H1 (cell line): ENCODE results near the gene TMEM86B. TPM values are rescaled to one million over a fixed set of nuclear protein-coding genes. Genes with fewer than 3 reads are reported as not detected.

Source experiments
- CTCF ChIA-PET: fragments of 300-600 bp; sonication (Branson Sonifier 250); formaldehyde crosslinking; loops from one replicate; lab custom pipeline; 2021; ENCODE audit not compliant: partially characterized antibody; lab: Charles Lee
- POLR2A ChIA-PET: fragments of 300-600 bp; sonication (Branson Sonifier 250); formaldehyde crosslinking; loops from one replicate; lab custom pipeline; 2021; ENCODE audit warnings: inconsistent platforms; ENCODE audit not compliant: partially characterized antibody; lab: Charles Lee
- DNase-seq, 2 experiments: peaks; one replicate each; pipeline versions ENCODE4 v3.0.0 to v3.0.0-alpha.2; 2010 to 2022; ENCODE audit warnings: low spot score in 2 of 2, low read depth in 1 of 2, mixed read lengths in 1 of 2
- FAIRE-seq: peaks from 2 replicates; lab custom pipeline; 2011; peaks lifted over from hg19 to GRCh38; lab: Jason Lieb, UNC
- H2AFZ ChIP-seq: 2 replicates; pipeline ENCODE4 v1.8.1; 2012; ENCODE audit warnings: low read length, inconsistent platforms
- H2AK5ac ChIP-seq: 2 replicates; pipeline ENCODE4 v1.6.1; 2013; ENCODE audit warnings: low read depth, low read length
- H2BK120ac ChIP-seq: replicated peaks from 2 replicates; pipeline ENCODE3; 2013; ENCODE audit warnings: low read depth, low read length, inconsistent platforms
- H2BK12ac ChIP-seq: 2 replicates; pipeline ENCODE4 v1.6.1; 2013; ENCODE audit warnings: low read depth, low read length
- H2BK15ac ChIP-seq: 2 replicates; pipeline ENCODE4 v1.6.1; 2013; ENCODE audit warnings: low read length
- H2BK20ac ChIP-seq: 2 replicates; pipeline ENCODE4 v1.6.1; 2013; ENCODE audit warnings: low read length
- H2BK5ac ChIP-seq: 2 replicates; pipeline ENCODE4 v1.6.1; 2013; ENCODE audit warnings: low read depth, low read length
- H3K14ac ChIP-seq: 2 replicates; pipeline ENCODE4 v1.6.1; 2013; ENCODE audit warnings: inconsistent platforms; ENCODE audit not compliant: insufficient read length
- H3K18ac ChIP-seq: 2 replicates; pipeline ENCODE4 v1.6.1; 2013; ENCODE audit warnings: low read length; ENCODE audit errors: extremely low read depth
- H3K23ac ChIP-seq: 2 replicates; pipeline ENCODE4 v1.6.1; 2013; ENCODE audit warnings: inconsistent platforms; ENCODE audit not compliant: insufficient read length
- H3K23me2 ChIP-seq: 2 replicates; pipeline ENCODE4 v1.6.1; 2013; ENCODE audit warnings: low read depth, low read length
- H3K27ac ChIP-seq: 2 replicates; pipeline ENCODE4 v1.6.1; 2011; ENCODE audit warnings: low read depth, low read length, inconsistent platforms
- H3K27me3 ChIP-seq, 4 experiments: replicated peaks in 1 of 4; 1 replicate in 1 of 4; 2 replicates in 3 of 4; pipeline versions ENCODE4 v1.6.1 to v1.8.1; 2011 to 2013; ENCODE audit warnings: low read length in 3 of 4, mild to moderate bottlenecking in 3 of 4, inconsistent platforms in 2 of 4, mixed read lengths in 2 of 4, moderate library complexity in 1 of 4; ENCODE audit not compliant: control insufficient read depth in 3 of 4, insufficient read depth in 3 of 4; ENCODE audit errors: extremely low read depth in 1 of 4
- H3K36me3 ChIP-seq, 4 experiments: 2 replicates each; pipeline versions ENCODE4 v1.6.1 to v1.8.1; 2011 to 2013; ENCODE audit warnings: mild to moderate bottlenecking in 4 of 4, low read length in 3 of 4, moderate library complexity in 2 of 4, control low read depth in 1 of 4, inconsistent platforms in 1 of 4; ENCODE audit not compliant: insufficient read depth in 4 of 4, control insufficient read depth in 2 of 4
- H3K4ac ChIP-seq: replicated peaks from 2 replicates; pipeline ENCODE3; 2013; ENCODE audit warnings: low read length, low read depth, mixed read lengths, inconsistent platforms; ENCODE audit not compliant: insufficient read length
- H3K4me1 ChIP-seq, 4 experiments: replicated peaks in 1 of 4; 1 replicate in 1 of 4; 2 replicates in 3 of 4; pipeline versions ENCODE4 v1.6.1 to v1.8.1; 2011 to 2013; ENCODE audit warnings: low read length in 3 of 4, inconsistent platforms in 2 of 4, mixed read lengths in 1 of 4; ENCODE audit not compliant: insufficient read depth in 4 of 4, control insufficient read depth in 3 of 4
- H3K4me2 ChIP-seq, 2 experiments: 2 replicates each; pipeline versions ENCODE4 v1.6.1 to v1.8.1; 2011 to 2013; ENCODE audit warnings: low read depth in 2 of 2, low read length in 2 of 2, control low read depth in 1 of 2, inconsistent platforms in 1 of 2, mild to moderate bottlenecking in 1 of 2; ENCODE audit not compliant: insufficient read depth in 1 of 2
- H3K4me3 ChIP-seq, 4 experiments: fragments of 200-600, 300-600 bp in 1 of 4; sonication (generic), shearing (Covaris generic), sonication (Bioruptor Twin) in 1 of 4; 2 replicates each; pipeline versions ENCODE4 v1.5.1 to v1.8.1; 2011 to 2016; ENCODE audit warnings: low read length in 4 of 4, low read depth in 3 of 4, control low read depth in 2 of 4, inconsistent platforms in 2 of 4, mild to moderate bottlenecking in 2 of 4, mixed read lengths in 1 of 4, moderate library complexity in 1 of 4; ENCODE audit not compliant: insufficient read depth in 2 of 4; ENCODE audit errors: extremely low read depth in 1 of 4
- H3K56ac ChIP-seq: replicated peaks from 2 replicates; pipeline ENCODE3; 2013; ENCODE audit warnings: low read depth, mild to moderate bottlenecking, mixed read lengths, low read length, inconsistent platforms; ENCODE audit not compliant: insufficient read length
- H3K79me1 ChIP-seq: 2 replicates; pipeline ENCODE4 v1.6.1; 2013; ENCODE audit warnings: low read depth, low read length, control low read depth
- H3K79me2 ChIP-seq, 2 experiments: 2 replicates each; pipeline versions ENCODE4 v1.6.1 to v1.8.1; 2012 to 2013; ENCODE audit warnings: low read length in 2 of 2, mild to moderate bottlenecking in 2 of 2, inconsistent platforms in 1 of 2; ENCODE audit not compliant: insufficient read depth in 2 of 2, control insufficient read depth in 1 of 2
- H3K9ac ChIP-seq, 4 experiments: replicated peaks in 1 of 4; 1 replicate in 1 of 4; 2 replicates in 3 of 4; pipeline versions ENCODE4 v1.6.1 to v1.8.1; 2011 to 2013; ENCODE audit warnings: low read depth in 3 of 4, low read length in 3 of 4, control low read depth in 2 of 4, mild to moderate bottlenecking in 2 of 4, moderate library complexity in 2 of 4, inconsistent platforms in 1 of 4; ENCODE audit errors: extremely low read depth in 1 of 4
- H3K9me3 ChIP-seq, 2 experiments: 2 replicates each; pipeline versions ENCODE4 v1.6.1 to v1.8.1; 2012 to 2013; ENCODE audit warnings: mild to moderate bottlenecking in 2 of 2, moderate library complexity in 2 of 2, control low read depth in 1 of 2, inconsistent platforms in 1 of 2, low read depth in 1 of 2, low read length in 1 of 2, mixed read lengths in 1 of 2; ENCODE audit not compliant: insufficient read depth in 2 of 2
- H4K20me1 ChIP-seq, 2 experiments: replicated peaks in 1 of 2; 2 replicates each; pipeline versions ENCODE3 to v1.8.1; 2011 to 2013; ENCODE audit warnings: inconsistent platforms in 2 of 2, low read length in 2 of 2, mild to moderate bottlenecking in 1 of 2; ENCODE audit not compliant: insufficient read depth in 2 of 2, control insufficient read depth in 1 of 2
- H4K5ac ChIP-seq: 2 replicates; pipeline ENCODE4 v1.6.1; 2013; ENCODE audit warnings: low read length, low read depth, mixed read lengths, inconsistent platforms; ENCODE audit not compliant: insufficient read length
- H4K8ac ChIP-seq: 2 replicates; pipeline ENCODE4 v1.8.0; 2013; ENCODE audit warnings: mild to moderate bottlenecking, moderate library complexity, low read length, inconsistent platforms; ENCODE audit not compliant: insufficient read depth; ENCODE audit errors: extremely low read depth
- H4K91ac ChIP-seq: replicated peaks from 2 replicates; pipeline ENCODE3; 2013; ENCODE audit warnings: low read length, mixed read lengths, inconsistent platforms; ENCODE audit not compliant: insufficient read length
- EP300 ChIP-seq, 2 experiments: IDR thresholded peaks; 1 replicate in 1 of 2; 2 replicates in 1 of 2; pipeline ENCODE4 v1.6.1; 2011 to 2012; ENCODE audit warnings: low read depth in 2 of 2, low read length in 2 of 2, mild to moderate bottlenecking in 2 of 2, borderline replicate concordance in 1 of 2, inconsistent platforms in 1 of 2, moderate library complexity in 1 of 2
- GTF2F1 ChIP-seq: IDR thresholded peaks from 2 replicates; pipeline ENCODE4 v1.6.1; 2012; ENCODE audit warnings: low read depth, low read length, improper control_type of control experiment, borderline replicate concordance
- KDM1A ChIP-seq: fragments of 200-600, 300-600 bp; sonication (generic); IDR thresholded peaks from 2 replicates; pipeline ENCODE4 v1.7.1; 2016; ENCODE audit warnings: mild to moderate bottlenecking, low read length, borderline replicate concordance
- SP2 ChIP-seq: IDR thresholded peaks from 2 replicates; pipeline ENCODE4 v1.6.1; 2012; ENCODE audit warnings: mild to moderate bottlenecking, low read length, inconsistent platforms
- SUZ12 ChIP-seq: fragments of 200-600 bp; sonication (generic); IDR thresholded peaks from 2 replicates; pipeline ENCODE4 v1.6.1; 2012; ENCODE audit warnings: mild to moderate bottlenecking, inconsistent platforms, low read length, moderate library complexity, mixed read lengths
- TEAD4 ChIP-seq: IDR thresholded peaks from 2 replicates; pipeline ENCODE4 v1.6.1; 2012; ENCODE audit warnings: low read depth, low read length, inconsistent platforms, mixed read lengths
- WGBS, 2 experiments: shearing (Covaris generic) in 1 of 2; methylation state at CpG; one replicate each; pipeline versions ENCODE4 v1.1.6 to v1.1.7; 2013 to 2015; ENCODE audit warnings: low lambda C conversion rate in 2 of 2, mixed read lengths in 2 of 2, inconsistent platforms in 1 of 2, low coverage in 1 of 2, missing lambda C conversion rate in 1 of 2; ENCODE audit not compliant: insufficient replicate concordance in 2 of 2, insufficient coverage in 1 of 2, insufficient read length in 1 of 2; ENCODE audit errors: extremely low coverage in 1 of 2, missing lambda C conversion rate in 1 of 2; 5-methylcytosine and 5-hydroxymethylcytosine counted together
- polyA plus RNA-seq, 7 experiments: library from polyadenylated mRNA; depleted of rRNA in 3 of 7; stranded (reverse) in 5 of 7; unstranded in 2 of 7; fragments of >200 nt in 5 of 7; fragments of 200-250 nt in 2 of 7; gene quantifications; 1 replicate in 5 of 7; 2 replicates in 1 of 7; 4 replicates in 1 of 7; pipeline versions ENCODE4 v1.2.1 to v1.2.3, GENCODE V29; 2011 to 2013; ENCODE audit warnings: missing spikeins in 2 of 7, mixed read lengths in 2 of 7
- total RNA-seq: library from RNA; stranded (reverse); fragmentation: NEBNext Ultra II Directional; extraction: Animal tissue kit (Norgen Biotek cat#: 25700); gene quantifications from 2 replicates; pipeline ENCODE4 v1.2.1, GENCODE V29; 2021
- TF ChIP-seq, protein P1 (sequence below): IDR thresholded peaks from 2 replicates; pipeline ENCODE4 v1.6.1; 2011; ENCODE audit warnings: low read length, improper control_type of control experiment
- TF ChIP-seq, protein P2 (sequence below): IDR thresholded peaks from 2 replicates; pipeline ENCODE4 v1.6.1; 2012; ENCODE audit warnings: inconsistent platforms

Gene TMEM86B
- total and polyA plus RNA-seq, 2 of the 8 experiments (the other 6 are each of a cell fraction or from before 2014, with no cell fraction given) = 2.0 to 2.9 TPM

DNA sequence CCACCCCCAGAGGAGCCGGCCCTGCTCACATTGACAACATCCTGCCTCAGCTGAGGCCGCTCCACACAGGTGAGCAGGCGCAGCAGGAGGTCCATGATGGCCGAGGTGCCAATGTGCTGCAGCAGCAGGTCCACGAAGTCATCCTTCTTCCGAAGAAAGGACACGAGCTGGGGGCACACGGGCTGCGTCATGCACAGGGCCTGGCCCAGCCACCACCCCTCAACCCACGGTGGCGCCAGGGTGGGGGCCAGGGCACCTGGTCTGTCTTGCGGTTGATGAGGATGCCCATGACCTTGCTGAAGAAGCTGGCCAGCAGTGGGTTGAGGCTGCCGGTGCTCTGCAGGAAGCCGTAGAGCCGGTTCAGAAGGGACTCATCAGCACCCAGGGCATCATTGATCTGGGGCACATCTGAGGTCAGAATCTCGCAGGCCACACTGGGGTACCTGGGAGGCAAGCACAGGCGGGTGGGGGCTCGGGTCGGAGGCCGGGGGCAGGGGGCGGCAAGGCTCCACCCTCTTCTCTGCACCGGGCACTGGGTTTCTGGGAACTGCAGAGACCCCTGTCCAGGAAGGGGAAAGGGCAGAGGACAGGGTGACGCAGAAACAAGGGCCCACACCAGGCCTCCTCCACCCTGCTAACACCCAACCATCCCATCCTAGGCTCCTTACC is 16.8 kb upstream of the TMEM86B start:
- H3K4ac ChIP-seq = no peak overlapping the region
- H3K9ac ChIP-seq = no peak overlapping the region
- no peak overlapping the region for H4K5ac ChIP-seq
- ChIA-PET CTCF (interaction anchor here (0.7 to 8.4 kb wide), 5 partner anchors 9 to 114 kb away, joined by 3 to 32 read pairs (median 4); no protein-coding TSS in a partner anchor), POLR2A (no interaction called here)
- H3K27me3 ChIP-seq = no peaks in the 10 kb centered on the region
- no peak overlapping the region for H4K8ac ChIP-seq
- no peak overlapping the region for H2BK12ac ChIP-seq
- no peak overlapping the region for H3K56ac ChIP-seq
- no peaks in the 10 kb centered on the region for H3K23me2 ChIP-seq
- no peak overlapping the region for H2BK120ac ChIP-seq
- 94% methylated on average over 15 of the region's 23 CpGs; no CpG with 5 or more reads in 1 of the 2 experiments for WGBS, 2 experiments
- no peak overlapping the region for H4K91ac ChIP-seq
- H3K4me2 ChIP-seq = no peak overlapping the region
- H3K4me3 ChIP-seq = no peak overlapping the region
- H4K20me1 ChIP-seq = peaks cover 15 to 36% of the 10 kb centered on the region in 2 experiments
- H2AFZ ChIP-seq = no peak overlapping the region
- H2BK5ac ChIP-seq = peak overlapping the region; percentile 85; the same call in 1 of the 2 replicates
- H2BK20ac ChIP-seq = no peak overlapping the region
- DNase-seq = no peak
- no peak overlapping the region for H2AK5ac ChIP-seq
- no peaks in the 10 kb centered on the region for H3K9me3 ChIP-seq
- FAIRE-seq = no peak
- no peak overlapping the region for H3K23ac ChIP-seq
- no peak for TF ChIP-seq SP2
- TF ChIP-seq, protein P1, sequence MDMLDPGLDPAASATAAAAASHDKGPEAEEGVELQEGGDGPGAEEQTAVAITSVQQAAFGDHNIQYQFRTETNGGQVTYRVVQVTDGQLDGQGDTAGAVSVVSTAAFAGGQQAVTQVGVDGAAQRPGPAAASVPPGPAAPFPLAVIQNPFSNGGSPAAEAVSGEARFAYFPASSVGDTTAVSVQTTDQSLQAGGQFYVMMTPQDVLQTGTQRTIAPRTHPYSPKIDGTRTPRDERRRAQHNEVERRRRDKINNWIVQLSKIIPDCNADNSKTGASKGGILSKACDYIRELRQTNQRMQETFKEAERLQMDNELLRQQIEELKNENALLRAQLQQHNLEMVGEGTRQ = no peak
- TF ChIP-seq, protein P2, sequence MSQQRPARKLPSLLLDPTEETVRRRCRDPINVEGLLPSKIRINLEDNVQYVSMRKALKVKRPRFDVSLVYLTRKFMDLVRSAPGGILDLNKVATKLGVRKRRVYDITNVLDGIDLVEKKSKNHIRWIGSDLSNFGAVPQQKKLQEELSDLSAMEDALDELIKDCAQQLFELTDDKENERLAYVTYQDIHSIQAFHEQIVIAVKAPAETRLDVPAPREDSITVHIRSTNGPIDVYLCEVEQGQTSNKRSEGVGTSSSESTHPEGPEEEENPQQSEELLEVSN = no peak
- TF ChIP-seq SUZ12 = no peak
- no peak for TF ChIP-seq GTF2F1
- no peak for TF ChIP-seq EP300 (IDR thresholded peaks at IDR 0.05; ENCODE audit: borderline replicate concordance in 1 of 2, low read depth in 2 of 2, low read length in 2 of 2)
- no peak for TF ChIP-seq TEAD4
- TF ChIP-seq KDM1A = no peak
- peaks cover 8 to 37% (median 23%) of the 10 kb centered on the region in 4 experiments; a peak in 6 of 8 replicates for H3K36me3 ChIP-seq
- H3K27ac ChIP-seq = no peak overlapping the region
- peaks cover 5 to 28% of the 10 kb centered on the region in 2 experiments; a peak in 3 of 4 replicates for H3K79me2 ChIP-seq
- peaks cover 15% of the 10 kb centered on the region for H3K79me1 ChIP-seq
- H2BK15ac ChIP-seq = no peak overlapping the region
- no peaks in the 10 kb centered on the region for H3K4me1 ChIP-seq
- no peak overlapping the region for H3K14ac ChIP-seq
- no peak overlapping the region for H3K18ac ChIP-seq
